GM12878 (cell line): ENCODE data around the gene UVRAG. TPM values are rescaled to one million over a fixed set of nuclear protein-coding genes. Genes with fewer than 3 reads are reported as not detected.

Experiments
- ATF7 ChIP-seq: fragments of 450-650 bp; IDR thresholded peaks from 2 replicates; pipeline ENCODE4 v1.6.1; 2016; ENCODE audit warnings: low read depth, mild to moderate bottlenecking
- CREM ChIP-seq: IDR thresholded peaks from 2 replicates; pipeline ENCODE4 v1.6.1; 2014; ENCODE audit warnings: antibody characterized with exemption, low read depth
- FOXM1 ChIP-seq: IDR thresholded peaks from 2 replicates; pipeline ENCODE4 v1.6.1; 2012; ENCODE audit warnings: low read depth, mild to moderate bottlenecking, inconsistent platforms, low read length, moderate library complexity
- IKZF2 ChIP-seq, 2 experiments: fragments of 450-650 bp; IDR thresholded peaks; 2 replicates each; pipeline ENCODE4 v1.6.1; 2017; ENCODE audit warnings: mild to moderate bottlenecking in 2 of 2, moderate library complexity in 2 of 2
- JUNB ChIP-seq: IDR thresholded peaks from 2 replicates; pipeline ENCODE4 v1.6.1; 2016; ENCODE audit warnings: antibody characterized with exemption, mild to moderate bottlenecking
- KLF5 ChIP-seq: fragments of 450-650 bp; IDR thresholded peaks from 2 replicates; pipeline ENCODE4 v1.6.1; 2014; ENCODE audit warnings: mild to moderate bottlenecking; ENCODE audit not compliant: partially characterized antibody
- MEF2A ChIP-seq: IDR thresholded peaks from 2 replicates; pipeline ENCODE4 v1.6.1; 2011; ENCODE audit warnings: low read depth, mild to moderate bottlenecking, low read length, moderate library complexity; ENCODE audit not compliant: insufficient read depth
- POLR2A ChIP-seq: IDR thresholded peaks from 2 replicates; pipeline ENCODE4 v1.6.1; 2011; ENCODE audit warnings: low read depth, mild to moderate bottlenecking, low read length
- ZNF687 ChIP-seq: fragments of 450-650 bp; IDR thresholded peaks from 2 replicates; pipeline ENCODE4 v1.6.1; 2017; ENCODE audit warnings: mild to moderate bottlenecking, moderate library complexity
- polyA plus RNA-seq, 11 experiments: library from polyadenylated mRNA; depleted of rRNA in 4 of 11; unstranded in 6 of 11; stranded (reverse) in 5 of 11; fragments of >200 nt; fragmentation: Nextera tagmentation in 4 of 11; fragmentation: Illumina TruSeq in 1 of 11; extraction: Ambion mirVana in 4 of 11; extraction: Trizol in 1 of 11; gene quantifications; 1 replicate in 1 of 11; 2 replicates in 10 of 11; pipeline versions ENCODE4 v1.2.1 to v1.2.3, GENCODE V29; 2011 to 2016; ENCODE audit warnings: inconsistent platforms in 2 of 11, missing spikeins in 2 of 11, low read depth in 1 of 11
- total RNA-seq, 4 experiments: library from RNA; depleted of rRNA in 3 of 4; stranded (reverse); fragments of >200 nt in 3 of 4; fragmentation: Illumina TruSeq in 1 of 4; extraction: Trizol in 1 of 4; gene quantifications; 2 replicates each; pipeline versions ENCODE4 v1.2.1 to v1.2.3, GENCODE V29; 2013 to 2021
- TF ChIP-seq, protein P1 (sequence below): fragments of 450-650 bp; IDR thresholded peaks from 2 replicates; pipeline ENCODE4 v1.6.1; 2018; ENCODE audit warnings: mild to moderate bottlenecking, low read depth, moderate library complexity; ENCODE audit not compliant: partially characterized antibody
- TF ChIP-seq, protein P2 (sequence below): fragments of 450-650 bp; IDR thresholded peaks from 2 replicates; pipeline ENCODE4 v1.6.1; 2014; ENCODE audit warnings: mild to moderate bottlenecking
- TF ChIP-seq, protein P3 (sequence below): IDR thresholded peaks from 2 replicates; pipeline ENCODE4 v1.6.1; 2012; ENCODE audit warnings: improper control_type of control experiment, low read depth, low read length; ENCODE audit not compliant: insufficient replicate concordance
- TF ChIP-seq, protein P4 (sequence below): fragments of 450-650 bp; IDR thresholded peaks from 2 replicates; pipeline ENCODE4 v1.6.1; 2017; ENCODE audit warnings: borderline replicate concordance

UVRAG gene
- total and polyA plus RNA-seq, 10 of the 15 experiments (the other 5 are each of a cell fraction or from before 2014, with no cell fraction given) = 7.0 to 43.4 (median 37.0) TPM

DNA sequence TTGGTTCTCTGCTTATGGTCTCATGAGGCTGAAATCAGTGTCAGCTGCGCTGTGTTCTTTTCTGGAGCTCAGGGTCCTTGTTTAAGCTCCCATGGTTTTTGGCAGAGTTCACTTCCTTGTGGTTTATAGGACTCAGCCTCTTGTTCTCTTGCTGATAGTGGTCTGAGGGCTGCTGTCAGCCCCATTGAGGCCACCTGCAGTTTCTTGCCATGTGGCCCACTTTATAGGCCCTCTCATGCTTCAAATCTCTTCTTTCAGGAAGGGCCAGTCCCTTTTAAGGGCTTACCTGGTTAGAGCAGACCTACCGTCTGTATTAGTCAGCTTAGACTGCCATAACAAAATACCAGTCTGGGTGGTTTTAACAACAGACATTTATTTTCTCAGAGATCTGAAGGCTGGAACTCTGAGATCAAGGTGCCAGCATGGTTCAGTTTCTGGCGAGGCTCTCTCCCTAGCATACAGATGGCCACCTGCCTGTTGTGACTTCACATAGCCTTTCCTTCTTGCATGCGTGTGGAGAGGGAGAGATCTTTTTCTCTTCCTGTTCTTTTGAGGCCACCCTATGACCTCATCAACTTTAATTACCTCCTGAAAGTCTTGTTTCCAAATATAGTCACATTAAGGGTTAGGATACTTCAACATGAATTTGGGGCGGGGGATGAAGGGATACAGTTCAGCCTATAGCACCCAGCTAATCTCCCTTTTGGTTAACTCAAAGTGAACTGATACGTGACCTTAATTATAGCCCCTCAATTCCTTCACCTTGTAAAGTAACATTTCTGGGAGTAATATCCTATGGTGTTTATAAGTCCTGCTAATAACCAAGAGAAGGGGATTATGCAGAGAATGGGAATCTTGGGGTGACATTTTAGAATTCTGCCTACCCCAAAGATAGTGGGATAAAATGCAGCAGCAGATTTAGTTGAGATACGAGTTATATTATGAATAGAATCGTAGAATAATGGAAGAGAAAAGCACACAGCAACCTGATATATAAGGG lies 131.8 kb downstream of the UVRAG start (continued):
- 0 out of 2 replicates have a peak, but pooled peaks have one; percentile 25 for TF ChIP-seq JUNB
- TF ChIP-seq ZNF687 = no peak
- TF ChIP-seq, protein P1, sequence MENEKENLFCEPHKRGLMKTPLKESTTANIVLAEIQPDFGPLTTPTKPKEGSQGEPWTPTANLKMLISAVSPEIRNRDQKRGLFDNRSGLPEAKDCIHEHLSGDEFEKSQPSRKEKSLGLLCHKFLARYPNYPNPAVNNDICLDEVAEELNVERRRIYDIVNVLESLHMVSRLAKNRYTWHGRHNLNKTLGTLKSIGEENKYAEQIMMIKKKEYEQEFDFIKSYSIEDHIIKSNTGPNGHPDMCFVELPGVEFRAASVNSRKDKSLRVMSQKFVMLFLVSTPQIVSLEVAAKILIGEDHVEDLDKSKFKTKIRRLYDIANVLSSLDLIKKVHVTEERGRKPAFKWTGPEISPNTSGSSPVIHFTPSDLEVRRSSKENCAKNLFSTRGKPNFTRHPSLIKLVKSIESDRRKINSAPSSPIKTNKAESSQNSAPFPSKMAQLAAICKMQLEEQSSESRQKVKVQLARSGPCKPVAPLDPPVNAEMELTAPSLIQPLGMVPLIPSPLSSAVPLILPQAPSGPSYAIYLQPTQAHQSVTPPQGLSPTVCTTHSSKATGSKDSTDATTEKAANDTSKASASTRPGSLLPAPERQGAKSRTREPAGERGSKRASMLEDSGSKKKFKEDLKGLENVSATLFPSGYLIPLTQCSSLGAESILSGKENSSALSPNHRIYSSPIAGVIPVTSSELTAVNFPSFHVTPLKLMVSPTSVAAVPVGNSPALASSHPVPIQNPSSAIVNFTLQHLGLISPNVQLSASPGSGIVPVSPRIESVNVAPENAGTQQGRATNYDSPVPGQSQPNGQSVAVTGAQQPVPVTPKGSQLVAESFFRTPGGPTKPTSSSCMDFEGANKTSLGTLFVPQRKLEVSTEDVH = no peak
- peak; percentile 69 for TF ChIP-seq MEF2A
- TF ChIP-seq IKZF2 (IDR thresholded peaks at IDR 0.05) = peak in 1 of 2 experiments; percentile 35; a peak in 1 of 4 replicates
- TF ChIP-seq CREM = peak; percentile 29; the same call in 1 of the 2 replicates
- TF ChIP-seq, protein P2, sequence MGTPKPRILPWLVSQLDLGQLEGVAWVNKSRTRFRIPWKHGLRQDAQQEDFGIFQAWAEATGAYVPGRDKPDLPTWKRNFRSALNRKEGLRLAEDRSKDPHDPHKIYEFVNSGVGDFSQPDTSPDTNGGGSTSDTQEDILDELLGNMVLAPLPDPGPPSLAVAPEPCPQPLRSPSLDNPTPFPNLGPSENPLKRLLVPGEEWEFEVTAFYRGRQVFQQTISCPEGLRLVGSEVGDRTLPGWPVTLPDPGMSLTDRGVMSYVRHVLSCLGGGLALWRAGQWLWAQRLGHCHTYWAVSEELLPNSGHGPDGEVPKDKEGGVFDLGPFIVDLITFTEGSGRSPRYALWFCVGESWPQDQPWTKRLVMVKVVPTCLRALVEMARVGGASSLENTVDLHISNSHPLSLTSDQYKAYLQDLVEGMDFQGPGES = no peak
- no peak for TF ChIP-seq KLF5
- TF ChIP-seq, protein P3, sequence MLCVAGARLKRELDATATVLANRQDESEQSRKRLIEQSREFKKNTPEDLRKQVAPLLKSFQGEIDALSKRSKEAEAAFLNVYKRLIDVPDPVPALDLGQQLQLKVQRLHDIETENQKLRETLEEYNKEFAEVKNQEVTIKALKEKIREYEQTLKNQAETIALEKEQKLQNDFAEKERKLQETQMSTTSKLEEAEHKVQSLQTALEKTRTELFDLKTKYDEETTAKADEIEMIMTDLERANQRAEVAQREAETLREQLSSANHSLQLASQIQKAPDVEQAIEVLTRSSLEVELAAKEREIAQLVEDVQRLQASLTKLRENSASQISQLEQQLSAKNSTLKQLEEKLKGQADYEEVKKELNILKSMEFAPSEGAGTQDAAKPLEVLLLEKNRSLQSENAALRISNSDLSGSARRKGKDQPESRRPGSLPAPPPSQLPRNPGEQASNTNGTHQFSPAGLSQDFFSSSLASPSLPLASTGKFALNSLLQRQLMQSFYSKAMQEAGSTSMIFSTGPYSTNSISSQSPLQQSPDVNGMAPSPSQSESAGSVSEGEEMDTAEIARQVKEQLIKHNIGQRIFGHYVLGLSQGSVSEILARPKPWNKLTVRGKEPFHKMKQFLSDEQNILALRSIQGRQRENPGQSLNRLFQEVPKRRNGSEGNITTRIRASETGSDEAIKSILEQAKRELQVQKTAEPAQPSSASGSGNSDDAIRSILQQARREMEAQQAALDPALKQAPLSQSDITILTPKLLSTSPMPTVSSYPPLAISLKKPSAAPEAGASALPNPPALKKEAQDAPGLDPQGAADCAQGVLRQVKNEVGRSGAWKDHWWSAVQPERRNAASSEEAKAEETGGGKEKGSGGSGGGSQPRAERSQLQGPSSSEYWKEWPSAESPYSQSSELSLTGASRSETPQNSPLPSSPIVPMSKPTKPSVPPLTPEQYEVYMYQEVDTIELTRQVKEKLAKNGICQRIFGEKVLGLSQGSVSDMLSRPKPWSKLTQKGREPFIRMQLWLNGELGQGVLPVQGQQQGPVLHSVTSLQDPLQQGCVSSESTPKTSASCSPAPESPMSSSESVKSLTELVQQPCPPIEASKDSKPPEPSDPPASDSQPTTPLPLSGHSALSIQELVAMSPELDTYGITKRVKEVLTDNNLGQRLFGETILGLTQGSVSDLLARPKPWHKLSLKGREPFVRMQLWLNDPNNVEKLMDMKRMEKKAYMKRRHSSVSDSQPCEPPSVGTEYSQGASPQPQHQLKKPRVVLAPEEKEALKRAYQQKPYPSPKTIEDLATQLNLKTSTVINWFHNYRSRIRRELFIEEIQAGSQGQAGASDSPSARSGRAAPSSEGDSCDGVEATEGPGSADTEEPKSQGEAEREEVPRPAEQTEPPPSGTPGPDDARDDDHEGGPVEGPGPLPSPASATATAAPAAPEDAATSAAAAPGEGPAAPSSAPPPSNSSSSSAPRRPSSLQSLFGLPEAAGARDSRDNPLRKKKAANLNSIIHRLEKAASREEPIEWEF = no peak
- no peak for TF ChIP-seq POLR2A
- peak; percentile 36; the same call in 1 of the 2 replicates for TF ChIP-seq FOXM1
- peak; percentile 62; the same call in 1 of the 2 replicates for TF ChIP-seq ATF7
- TF ChIP-seq, protein P4, sequence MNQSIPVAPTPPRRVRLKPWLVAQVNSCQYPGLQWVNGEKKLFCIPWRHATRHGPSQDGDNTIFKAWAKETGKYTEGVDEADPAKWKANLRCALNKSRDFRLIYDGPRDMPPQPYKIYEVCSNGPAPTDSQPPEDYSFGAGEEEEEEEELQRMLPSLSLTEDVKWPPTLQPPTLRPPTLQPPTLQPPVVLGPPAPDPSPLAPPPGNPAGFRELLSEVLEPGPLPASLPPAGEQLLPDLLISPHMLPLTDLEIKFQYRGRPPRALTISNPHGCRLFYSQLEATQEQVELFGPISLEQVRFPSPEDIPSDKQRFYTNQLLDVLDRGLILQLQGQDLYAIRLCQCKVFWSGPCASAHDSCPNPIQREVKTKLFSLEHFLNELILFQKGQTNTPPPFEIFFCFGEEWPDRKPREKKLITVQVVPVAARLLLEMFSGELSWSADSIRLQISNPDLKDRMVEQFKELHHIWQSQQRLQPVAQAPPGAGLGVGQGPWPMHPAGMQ = no peak
